Mesenchymal stem cell (in vitro differentiated cells and primary cell): ENCODE results near the gene UTF1.

Source experiments
- DNase-seq: peaks from one replicate; pipeline ENCODE4 v3.0.0-alpha.2; 2013
- H2AFZ ChIP-seq: one replicate; pipeline ENCODE4 v1.6.1; 2013; ENCODE audit warnings: low read depth, mild to moderate bottlenecking, control low read depth, inconsistent platforms, low read length, moderate library complexity
- H2AK5ac ChIP-seq: 2 replicates; pipeline ENCODE4 v1.6.1; 2013; ENCODE audit warnings: low read length, moderate library complexity, mild to moderate bottlenecking, inconsistent platforms; ENCODE audit not compliant: severe bottlenecking
- H2BK120ac ChIP-seq: one replicate; pipeline ENCODE4 v1.6.1; 2013; ENCODE audit warnings: low read depth, mild to moderate bottlenecking, inconsistent platforms, low read length, moderate library complexity
- H2BK12ac ChIP-seq, 2 experiments: one replicate each; pipeline ENCODE4 v1.6.1; 2013; ENCODE audit warnings: inconsistent platforms in 2 of 2, low read length in 2 of 2, mild to moderate bottlenecking in 2 of 2, moderate library complexity in 2 of 2, control low read depth in 1 of 2
- H2BK15ac ChIP-seq: one replicate; pipeline ENCODE4 v1.6.1; 2013; ENCODE audit warnings: mild to moderate bottlenecking, low read depth, inconsistent platforms; ENCODE audit not compliant: poor library complexity, severe bottlenecking
- H2BK5ac ChIP-seq: 2 replicates; pipeline ENCODE4 v1.6.1; 2013; ENCODE audit warnings: low read depth, mild to moderate bottlenecking, low read length, control low read depth, inconsistent platforms; ENCODE audit not compliant: poor library complexity, severe bottlenecking
- H3K14ac ChIP-seq, 2 experiments: one replicate each; pipeline ENCODE4 v1.6.1; 2013; ENCODE audit warnings: inconsistent platforms in 2 of 2, low read length in 2 of 2, control low read depth in 1 of 2, mild to moderate bottlenecking in 1 of 2, moderate library complexity in 1 of 2
- H3K18ac ChIP-seq, 2 experiments: one replicate each; pipeline ENCODE4 v1.6.1; 2013; ENCODE audit warnings: inconsistent platforms in 2 of 2, low read length in 2 of 2, control low read depth in 1 of 2, low read depth in 1 of 2, mild to moderate bottlenecking in 1 of 2
- H3K23ac ChIP-seq, 2 experiments: one replicate each; pipeline ENCODE4 v1.6.1; 2013; ENCODE audit warnings: inconsistent platforms in 2 of 2, low read length in 2 of 2, mild to moderate bottlenecking in 2 of 2, moderate library complexity in 2 of 2, control low read depth in 1 of 2
- H3K27ac ChIP-seq: 2 replicates; pipeline ENCODE4 v1.5.1; 2013; ENCODE audit warnings: mild to moderate bottlenecking, moderate library complexity, low read length, control low read depth, inconsistent platforms; ENCODE audit not compliant: poor library complexity, severe bottlenecking
- H3K27me3 ChIP-seq, 2 experiments: 2 replicates each; pipeline versions ENCODE4 v1.6.1 to v1.7.0; 2013; ENCODE audit warnings: low read length in 2 of 2, mild to moderate bottlenecking in 2 of 2, moderate library complexity in 2 of 2, control low read depth in 1 of 2, inconsistent platforms in 1 of 2; ENCODE audit not compliant: control insufficient read depth in 1 of 2, insufficient read depth in 1 of 2
- H3K36me3 ChIP-seq, 2 experiments: 2 replicates each; pipeline versions ENCODE4 v1.6.1 to v1.7.0; 2013; ENCODE audit warnings: low read length in 2 of 2, control low read depth in 1 of 2, inconsistent platforms in 1 of 2, low read depth in 1 of 2, mild to moderate bottlenecking in 1 of 2; ENCODE audit not compliant: insufficient read depth in 2 of 2, control insufficient read depth in 1 of 2
- H3K4ac ChIP-seq, 2 experiments: one replicate each; pipeline ENCODE4 v1.6.1; 2013; ENCODE audit warnings: inconsistent platforms in 2 of 2, low read length in 2 of 2, mild to moderate bottlenecking in 2 of 2, moderate library complexity in 2 of 2, control low read depth in 1 of 2, low read depth in 1 of 2
- H3K4me1 ChIP-seq: 2 replicates; pipeline ENCODE4 v1.6.1; 2013; ENCODE audit warnings: low read depth, low read length, control low read depth; ENCODE audit not compliant: control insufficient read depth, insufficient read depth
- H3K4me2 ChIP-seq: 2 replicates; pipeline ENCODE4 v1.6.1; 2013; ENCODE audit warnings: low read length, mild to moderate bottlenecking, inconsistent platforms; ENCODE audit not compliant: poor library complexity, severe bottlenecking
- H3K4me3 ChIP-seq, 2 experiments: 2 replicates each; pipeline versions ENCODE4 v1.5.1 to v1.7.0; 2013; ENCODE audit warnings: low read length in 2 of 2, mild to moderate bottlenecking in 2 of 2, control low read depth in 1 of 2, low read depth in 1 of 2; ENCODE audit not compliant: insufficient read depth in 1 of 2
- H3K79me1 ChIP-seq: replicated peaks from 2 replicates; pipeline ENCODE4 v1.6.1; 2013; ENCODE audit warnings: mild to moderate bottlenecking, control low read depth, low read length, inconsistent platforms; ENCODE audit not compliant: poor library complexity, severe bottlenecking
- H3K9ac ChIP-seq: 2 replicates; pipeline ENCODE4 v1.7.0; 2013; ENCODE audit warnings: mild to moderate bottlenecking, low read length, moderate library complexity
- H3K9me3 ChIP-seq: 2 replicates; pipeline ENCODE4 v1.7.0; 2013; ENCODE audit warnings: mild to moderate bottlenecking, low read length; ENCODE audit not compliant: control insufficient read depth
- H4K8ac ChIP-seq: one replicate; pipeline ENCODE4 v1.6.1; 2013; ENCODE audit warnings: inconsistent platforms, mild to moderate bottlenecking, low read length, moderate library complexity
- H4K91ac ChIP-seq: one replicate; pipeline ENCODE4 v1.6.1; 2013; ENCODE audit warnings: mild to moderate bottlenecking, low read length, inconsistent platforms
- WGBS: methylation state at CpG from one replicate; pipeline ENCODE4 v1.1.7; 2013; ENCODE audit warnings: mixed read lengths; 5-methylcytosine and 5-hydroxymethylcytosine counted together

The UTF1 gene

GRCh38 chr10:133224076-133224475 is 5.9 kb upstream of the UTF1 start:
- Histone ChIP-seq H3K27me3 (peaks cover 24 to 57% of the 10 kb centered on the region in 2 experiments), H3K18ac (no peak overlapping the region), H3K36me3 (no peaks in the 10 kb centered on the region), H3K4ac (no peak overlapping the region), H3K27ac (no peak overlapping the region), H3K4me2 (no peak overlapping the region), H3K4me1 (peaks cover 4% of the 10 kb centered on the region), H2BK15ac (no peak overlapping the region), H3K23ac (no peak overlapping the region), H2BK120ac (no peak overlapping the region), H4K91ac (no peak overlapping the region), H3K4me3 (no peak overlapping the region), H3K9ac (no peak overlapping the region), H3K14ac (no peak overlapping the region), H2BK12ac (no peak overlapping the region), H3K79me1 (no peaks in the 10 kb centered on the region), H2BK5ac (no peak overlapping the region), H2AK5ac (no peak overlapping the region), H3K9me3 (no peaks in the 10 kb centered on the region), H4K8ac (no peak overlapping the region), H2AFZ (no peak overlapping the region)
- DNase-seq: no peak
- WGBS: 54% methylated on average over 9 of the region's 14 CpGs

DNA sequence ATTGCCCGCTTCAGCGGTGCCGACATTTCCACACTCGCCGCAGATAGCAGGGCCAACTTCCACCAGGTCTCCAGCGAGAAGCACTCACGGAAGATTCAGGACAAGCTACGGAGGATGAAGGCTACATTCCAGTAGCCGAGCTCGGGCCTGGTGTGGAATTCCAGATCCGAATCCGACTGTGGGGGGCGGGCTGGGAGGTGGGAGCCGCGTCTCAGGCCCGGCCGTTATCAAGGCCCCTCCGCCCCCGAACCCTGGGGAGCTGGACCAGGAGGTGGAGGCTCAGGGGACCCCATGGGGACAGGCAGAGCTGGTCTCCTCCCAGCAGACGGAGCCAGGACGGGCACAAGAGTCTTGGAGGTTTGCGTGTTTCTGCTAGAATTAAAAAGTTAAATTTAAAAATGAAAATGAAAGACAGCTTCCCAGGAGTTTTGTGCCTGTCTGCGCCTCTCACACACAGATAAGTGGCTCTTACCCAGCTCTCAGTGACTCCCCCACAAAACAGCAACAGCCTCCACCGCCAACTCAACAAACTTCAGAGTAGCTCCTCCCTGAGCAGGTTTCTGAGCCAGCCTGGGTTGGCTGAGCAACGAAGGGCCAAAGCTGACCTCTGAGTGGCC is 5.2 kb upstream of the UTF1 start:
- Histone ChIP-seq H3K23ac (no peak overlapping the region), H3K4ac (no peak overlapping the region), H2AK5ac (no peak overlapping the region), H3K4me3 (no peak overlapping the region), H3K79me1 (no peaks in the 10 kb centered on the region), H3K4me1 (peaks cover 4% of the 10 kb centered on the region), H3K14ac (no peak overlapping the region), H2BK120ac (no peak overlapping the region), H3K27me3 (peaks cover 26 to 54% of the 10 kb centered on the region in 2 experiments), H3K36me3 (no peaks in the 10 kb centered on the region), H3K4me2 (no peak overlapping the region), H4K8ac (no peak overlapping the region), H2BK12ac (no peak overlapping the region), H2AFZ (no peak overlapping the region), H3K9me3 (no peaks in the 10 kb centered on the region), H3K18ac (no peak overlapping the region), H4K91ac (no peak overlapping the region), H2BK15ac (no peak overlapping the region), H2BK5ac (no peak overlapping the region), H3K27ac (no peak overlapping the region), H3K9ac (no peak overlapping the region)
- no peak for DNase-seq
- 69% methylated on average over 23 of the region's 25 CpGs for WGBS

DNA sequence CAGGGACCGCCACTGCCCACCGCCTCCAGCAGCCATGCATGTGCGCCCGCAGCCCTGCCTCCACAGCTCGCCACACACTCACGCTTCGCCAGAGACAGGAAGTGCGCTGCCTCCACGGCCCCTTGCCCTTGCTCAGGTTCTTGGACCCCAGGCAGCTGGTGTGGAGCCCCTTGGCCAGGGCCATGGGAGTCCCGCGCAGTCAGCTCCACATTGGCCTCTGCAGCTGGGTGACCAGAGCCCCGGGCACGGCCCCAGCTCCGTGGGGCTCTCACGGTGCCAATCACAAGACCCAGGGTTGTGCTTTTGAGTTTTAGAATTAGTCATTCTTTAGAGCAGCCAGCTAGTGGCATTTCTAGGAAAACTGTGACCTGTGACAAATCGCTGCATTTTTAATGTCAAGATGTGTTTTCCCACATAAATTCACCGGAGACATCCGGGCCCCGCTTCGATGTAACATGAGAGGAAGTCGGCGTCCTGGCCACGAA is 4.3 kb upstream of the UTF1 start:
- no peak overlapping the region for H3K4ac ChIP-seq
- no peak overlapping the region for H2BK120ac ChIP-seq
- H4K91ac ChIP-seq: no peak overlapping the region
- H3K4me2 ChIP-seq: no peak overlapping the region
- no peak overlapping the region for H3K27ac ChIP-seq
- peak overlapping the region; percentile 60 for H4K8ac ChIP-seq
- peaks cover 10% of the 10 kb centered on the region for H3K4me1 ChIP-seq
- no peaks in the 10 kb centered on the region for H3K9me3 ChIP-seq
- DNase-seq: no peak
- H3K14ac ChIP-seq: no peak overlapping the region
- 93% methylated on average over 23 of the region's 23 CpGs for WGBS
- H2BK12ac ChIP-seq: no peak overlapping the region
- H2BK5ac ChIP-seq: peak overlapping the region; percentile 31
- no peak overlapping the region for H2AK5ac ChIP-seq
- H3K79me1 ChIP-seq: no peaks in the 10 kb centered on the region
- H2BK15ac ChIP-seq: peak overlapping the region; percentile 28
- H2AFZ ChIP-seq: no peak overlapping the region
- H3K23ac ChIP-seq: no peak overlapping the region
- H3K4me3 ChIP-seq: no peak overlapping the region
- H3K36me3 ChIP-seq: no peaks in the 10 kb centered on the region
- H3K27me3 ChIP-seq: peaks cover 26 to 53% of the 10 kb centered on the region in 2 experiments
- H3K9ac ChIP-seq: no peak overlapping the region
- H3K18ac ChIP-seq: peak overlapping the region in 1 of 2 experiments; percentile 32

GRCh38 chr10:133226251-133226808 is 3.7 kb upstream of the UTF1 start:
- no peak overlapping the region for H3K14ac ChIP-seq
- H2AK5ac ChIP-seq: no peak overlapping the region
- H3K23ac ChIP-seq: no peak overlapping the region
- no peak overlapping the region for H3K4me3 ChIP-seq
- peaks cover 22 to 50% of the 10 kb centered on the region in 2 experiments for H3K27me3 ChIP-seq
- no peak overlapping the region for H2BK15ac ChIP-seq
- no peak for DNase-seq
- no peak overlapping the region for H2BK120ac ChIP-seq
- H2AFZ ChIP-seq: no peak overlapping the region
- peaks cover 11% of the 10 kb centered on the region for H3K4me1 ChIP-seq
- no peak overlapping the region for H3K4ac ChIP-seq
- no peak overlapping the region for H2BK12ac ChIP-seq
- no peak overlapping the region for H3K9ac ChIP-seq
- H3K36me3 ChIP-seq: no peaks in the 10 kb centered on the region
- no peak overlapping the region for H3K18ac ChIP-seq
- no peak overlapping the region for H4K8ac ChIP-seq
- H2BK5ac ChIP-seq: no peak overlapping the region
- 82% methylated on average over 30 of the region's 30 CpGs for WGBS
- H3K27ac ChIP-seq: no peak overlapping the region
- H3K4me2 ChIP-seq: no peak overlapping the region
- H3K79me1 ChIP-seq: no peaks in the 10 kb centered on the region
- no peaks in the 10 kb centered on the region for H3K9me3 ChIP-seq
- H4K91ac ChIP-seq: no peak overlapping the region
